MCF 10A (cell line): ENCODE measurements around the gene HVCN1. TPM values are rescaled to one million over a fixed set of nuclear protein-coding genes. Genes with fewer than 3 reads are reported as not detected.

Experiments
- BruUV-seq: library from RNA; stranded (reverse); fragments of 400-500 nt; replicated peaks from 2 replicates; lab custom pipeline; 2021; lab: Mats Ljungman, UMichigan
- CTCF ChIA-PET: fragments of 300-600 bp; sonication (Branson Sonifier 250); formaldehyde crosslinking; extraction: SDS; loops from one replicate; lab custom pipeline; 2021; ENCODE audit warnings: antibody characterized with exemption, inconsistent platforms; lab: Yijun Ruan, JAX
- POLR2A ChIA-PET: fragments of 300-600, 350-650 bp; sonication (Branson Sonifier 250); formaldehyde crosslinking; extraction: SDS; loops from one replicate; lab custom pipeline; 2020; ENCODE audit warnings: antibody characterized with exemption, inconsistent platforms; lab: Yijun Ruan, JAX
- DNase-seq: peaks from one replicate; pipeline ENCODE4 v3.0.0-alpha.2; 2018; ENCODE audit not compliant: unreplicated experiment
- H3K27ac Mint-ChIP-seq: one replicate; pipeline ENCODE4 v1.8.0; 2022; ENCODE audit warnings: mild to moderate bottlenecking, low read depth, mixed read lengths; ENCODE audit not compliant: unreplicated experiment
- H3K27me3 Mint-ChIP-seq: one replicate; pipeline ENCODE4 v1.8.0; 2022; ENCODE audit warnings: mixed read lengths; ENCODE audit not compliant: insufficient read depth, unreplicated experiment
- H3K36me3 Mint-ChIP-seq: one replicate; pipeline ENCODE4 v1.8.0; 2022; ENCODE audit warnings: mild to moderate bottlenecking, moderate library complexity, mixed read lengths; ENCODE audit not compliant: insufficient read depth, unreplicated experiment
- H3K4me1 Mint-ChIP-seq: one replicate; pipeline ENCODE4 v1.8.0; 2022; ENCODE audit warnings: mixed read lengths; ENCODE audit not compliant: insufficient read depth, unreplicated experiment
- H3K4me3 Mint-ChIP-seq: one replicate; pipeline ENCODE4 v1.8.0; 2022; ENCODE audit warnings: mild to moderate bottlenecking, moderate library complexity, mixed read lengths; ENCODE audit not compliant: unreplicated experiment
- H3K9me3 Mint-ChIP-seq: one replicate; pipeline ENCODE4 v1.8.0; 2022; ENCODE audit warnings: mixed read lengths; ENCODE audit not compliant: unreplicated experiment
- intact Hi-C: fragments of 100-400 bp; cut with micrococcal nuclease; formaldehyde crosslinking; loops from 2 replicates; pipeline ENCODE4 v1.14.1; 2022
- total RNA-seq: library from RNA; stranded (reverse); gene quantifications from 2 replicates; pipeline ENCODE4 v1.2.3, GENCODE V29; 2022
- TF ChIP-seq, protein P1 (sequence below): fragments of 200-600 bp; IDR thresholded peaks from one replicate; pipeline ENCODE4 v1.8.0; 2022; ENCODE audit warnings: antibody characterized with exemption, mild to moderate bottlenecking; ENCODE audit not compliant: unreplicated experiment

The HVCN1 gene
- total RNA-seq, 1 experiment from 2014 or later: not detected

DNA sequence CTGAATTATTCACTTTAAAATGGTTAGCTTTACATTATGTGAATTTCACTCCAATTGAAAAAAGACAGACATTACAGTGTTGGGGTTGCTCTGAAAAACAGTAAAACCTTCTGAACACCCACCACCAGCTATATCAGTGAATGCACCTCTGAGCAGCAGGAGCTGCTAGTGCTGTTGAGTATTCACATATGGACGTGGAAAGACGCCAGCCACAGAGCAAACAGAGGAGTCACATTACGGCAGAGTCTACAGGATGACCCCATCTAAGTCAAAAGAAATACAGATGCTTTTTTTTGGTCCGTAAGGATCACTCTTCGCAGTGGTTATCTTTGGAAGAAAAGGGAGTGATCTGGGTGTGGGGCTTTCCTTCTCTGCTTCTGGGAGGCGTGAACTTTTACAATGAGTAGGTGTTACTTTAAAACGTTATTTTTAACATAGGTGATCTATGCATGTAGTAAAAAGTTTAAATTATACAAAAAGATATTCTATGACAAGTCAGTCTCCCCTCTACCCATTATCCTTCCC is 4.5 kb downstream of the HVCN1 start:
- intact Hi-C loops: no loop called here
- Mint-ChIP-seq H3K36me3 (no peaks in the 10 kb centered on the region), H3K4me1 (no peaks in the 10 kb centered on the region), H3K27ac (no peak overlapping the region), H3K9me3 (peaks cover 8% of the 10 kb centered on the region), H3K27me3 (peaks cover 52% of the 10 kb centered on the region), H3K4me3 (no peak overlapping the region)
- TF ChIP-seq, protein P1, sequence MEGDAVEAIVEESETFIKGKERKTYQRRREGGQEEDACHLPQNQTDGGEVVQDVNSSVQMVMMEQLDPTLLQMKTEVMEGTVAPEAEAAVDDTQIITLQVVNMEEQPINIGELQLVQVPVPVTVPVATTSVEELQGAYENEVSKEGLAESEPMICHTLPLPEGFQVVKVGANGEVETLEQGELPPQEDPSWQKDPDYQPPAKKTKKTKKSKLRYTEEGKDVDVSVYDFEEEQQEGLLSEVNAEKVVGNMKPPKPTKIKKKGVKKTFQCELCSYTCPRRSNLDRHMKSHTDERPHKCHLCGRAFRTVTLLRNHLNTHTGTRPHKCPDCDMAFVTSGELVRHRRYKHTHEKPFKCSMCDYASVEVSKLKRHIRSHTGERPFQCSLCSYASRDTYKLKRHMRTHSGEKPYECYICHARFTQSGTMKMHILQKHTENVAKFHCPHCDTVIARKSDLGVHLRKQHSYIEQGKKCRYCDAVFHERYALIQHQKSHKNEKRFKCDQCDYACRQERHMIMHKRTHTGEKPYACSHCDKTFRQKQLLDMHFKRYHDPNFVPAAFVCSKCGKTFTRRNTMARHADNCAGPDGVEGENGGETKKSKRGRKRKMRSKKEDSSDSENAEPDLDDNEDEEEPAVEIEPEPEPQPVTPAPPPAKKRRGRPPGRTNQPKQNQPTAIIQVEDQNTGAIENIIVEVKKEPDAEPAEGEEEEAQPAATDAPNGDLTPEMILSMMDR: no peak
- POLR2A ChIA-PET: no interaction called here
- no peak for DNase-seq
- CTCF ChIA-PET: interaction anchor here (0.7 kb wide), 1 partner anchor 13 kb away, joined by 3 read pairs; no protein-coding TSS in a partner anchor
- BruUV-seq: no TSS peak

DNA sequence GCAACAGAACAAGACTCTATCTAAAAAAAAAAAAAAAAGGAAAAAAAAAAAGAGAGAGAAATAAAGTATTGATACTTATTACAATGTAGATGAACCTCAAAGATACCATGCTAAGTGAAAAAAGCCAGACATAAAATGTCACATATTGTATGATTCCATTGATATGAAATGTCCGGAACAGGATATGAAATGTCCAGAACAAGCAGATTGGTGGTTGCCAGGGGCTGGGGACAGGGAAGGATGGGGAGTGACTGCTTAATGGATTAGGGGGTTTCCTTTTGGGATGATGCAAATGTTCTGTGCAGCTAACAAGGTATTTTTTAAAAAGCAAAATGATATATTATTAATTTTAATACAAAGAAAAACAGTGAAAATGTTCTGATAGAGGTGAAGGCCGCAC is 5.0 kb downstream of the HVCN1 start:
- DNase-seq: no peak
- no peak overlapping the region for H3K27ac Mint-ChIP-seq
- H3K4me3 Mint-ChIP-seq: no peak overlapping the region
- intact Hi-C loops: no loop called here
- no peaks in the 10 kb centered on the region for H3K36me3 Mint-ChIP-seq
- no TSS peak for BruUV-seq
- no peaks in the 10 kb centered on the region for H3K4me1 Mint-ChIP-seq
- peaks cover 47% of the 10 kb centered on the region for H3K27me3 Mint-ChIP-seq
- H3K9me3 Mint-ChIP-seq: peaks cover 8% of the 10 kb centered on the region
- TF ChIP-seq, protein P1: no peak
- ChIA-PET POLR2A (no interaction called here), CTCF (interaction anchor here (0.7 kb wide), 1 partner anchor 14 kb away, joined by 3 read pairs; no protein-coding TSS in a partner anchor)

DNA sequence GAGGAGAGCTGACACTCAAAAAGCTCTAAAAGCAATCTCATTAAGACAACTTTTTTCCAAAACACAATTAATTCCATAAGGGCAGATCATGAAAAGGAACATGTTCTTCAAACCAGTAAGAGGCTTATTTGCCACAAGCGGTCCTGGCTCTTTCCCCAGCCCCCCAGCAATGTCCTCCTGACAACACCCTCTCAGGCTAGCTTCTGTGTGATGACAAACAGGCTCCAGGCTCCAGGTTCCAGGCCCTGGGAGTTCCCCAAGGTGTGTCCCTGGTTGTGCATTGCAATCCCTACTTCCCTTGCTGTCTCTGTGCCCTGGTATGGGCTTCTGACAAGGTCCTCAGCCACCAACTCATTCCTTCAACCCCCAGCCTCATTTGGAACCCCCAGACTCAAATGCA is 8.9 kb downstream of the HVCN1 start:
- POLR2A ChIA-PET: no interaction called here
- CTCF ChIA-PET: no interaction called here
- BruUV-seq: no TSS peak

DNA sequence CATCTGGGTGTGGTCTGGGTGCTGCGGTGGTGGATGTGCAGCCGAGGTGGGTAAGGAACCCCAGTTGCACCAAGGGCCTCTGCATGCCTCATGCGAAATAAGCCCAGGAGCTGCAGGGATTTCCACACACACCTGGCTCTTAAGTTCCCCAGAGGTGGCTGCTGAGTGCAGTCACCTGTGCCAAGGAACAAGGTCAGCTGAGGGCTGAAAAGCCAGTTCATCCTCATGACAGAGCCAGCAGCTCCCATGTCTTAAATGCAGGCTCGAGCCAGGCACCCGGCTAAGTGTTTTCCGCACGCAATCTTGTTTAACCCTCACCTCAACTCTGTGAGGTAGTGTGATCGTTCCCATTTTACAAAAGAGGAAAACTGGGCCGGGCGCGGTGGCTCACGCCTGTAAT is 9.7 kb downstream of the HVCN1 start:
- no peak overlapping the region for H3K27ac Mint-ChIP-seq
- DNase-seq: no peak
- TF ChIP-seq, protein P1: no peak
- no peaks in the 10 kb centered on the region for H3K4me1 Mint-ChIP-seq
- H3K27me3 Mint-ChIP-seq: peaks cover 20% of the 10 kb centered on the region
- no peaks in the 10 kb centered on the region for H3K36me3 Mint-ChIP-seq
- H3K9me3 Mint-ChIP-seq: peaks cover 7% of the 10 kb centered on the region
- no TSS peak for BruUV-seq
- no peak overlapping the region for H3K4me3 Mint-ChIP-seq
- ChIA-PET POLR2A (interaction anchor here (0.7 to 0.9 kb wide), 2 partner anchors 15 to 42 kb away, joined by 3 to 4 read pairs; no protein-coding TSS in a partner anchor), CTCF (interaction anchor here (0.8 kb wide), 1 partner anchor 29 kb away, joined by 3 read pairs; no protein-coding TSS in a partner anchor)
- intact Hi-C loops: no loop called here

More for the DNA sequence above, 8.9 kb downstream of the HVCN1 start:
- Mint-ChIP-seq H3K4me3 (no peak overlapping the region), H3K36me3 (no peaks in the 10 kb centered on the region), H3K4me1 (no peaks in the 10 kb centered on the region), H3K27me3 (peaks cover 29% of the 10 kb centered on the region), H3K9me3 (peaks cover 8% of the 10 kb centered on the region), H3K27ac (no peak overlapping the region)
- DNase-seq: no peak
- TF ChIP-seq, protein P1: no peak
- intact Hi-C loops: no loop called here
